Thyroid gland (tissue), 4 donors: ENCODE data around the gene CLDN11. TPM values are rescaled to one million over a fixed set of nuclear protein-coding genes. Genes with fewer than 3 reads are reported as not detected.

Experiments
- DNase-seq, 2 donors: peaks; one replicate each; pipeline ENCODE4 v3.0.0-alpha.2; 2019
- H3K27ac ChIP-seq, 3 donors: fragments of 200-600 bp; sonication (generic); 1 replicate in 2 of 3; 2 replicates in 1 of 3; pipeline ENCODE4 v1.5.1; 2016 to 2019; ENCODE audit warnings: mild to moderate bottlenecking in 1 of 3, moderate library complexity in 1 of 3
- H3K27me3 ChIP-seq: fragments of 200-600 bp; sonication (generic); one replicate; pipeline ENCODE4 v1.5.1; 2019
- H3K36me3 ChIP-seq, 2 donors: fragments of 200-600 bp; sonication (generic); one replicate each; pipeline ENCODE4 v1.5.1; 2016 to 2019
- H3K4me1 ChIP-seq, 2 donors: fragments of 200-600 bp; sonication (generic); one replicate each; pipeline ENCODE4 v1.5.1; 2017 to 2019
- H3K4me3 ChIP-seq, 3 donors: fragments of 200-600 bp; sonication (generic); replicated peaks in 1 of 3; 1 replicate in 2 of 3; 2 replicates in 1 of 3; pipeline ENCODE4 v1.5.1; 2016; ENCODE audit warnings: mild to moderate bottlenecking in 1 of 3
- H3K9me3 ChIP-seq: fragments of 200-600 bp; sonication (generic); one replicate; pipeline ENCODE4 v1.5.1; 2017
- POLR2A ChIP-seq, 2 donors: fragments of 450-650 bp; IDR thresholded peaks; one replicate each; pipeline ENCODE4 v1.6.1; 2017; ENCODE audit warnings: antibody characterized with exemption in 2 of 2, mild to moderate bottlenecking in 2 of 2, moderate library complexity in 1 of 2
- WGBS, 2 donors: methylation state at CpG; one replicate each; pipeline ENCODE4 v1.1.5; 2017; 5-methylcytosine and 5-hydroxymethylcytosine counted together
- intact Hi-C: fragments of 100-400 bp; cut with DNase I; formaldehyde crosslinking; loops from one replicate; pipeline ENCODE4 v1.15.1; 2023
- total RNA-seq, 4 donors: library from RNA; depleted of rRNA; stranded (reverse); fragments of >200 nt; gene quantifications; one replicate each; pipeline ENCODE4 v1.2.3, GENCODE V29; 2016
- TF ChIP-seq, protein P1 (sequence below), 6 experiments: fragments of 200-600 bp in 3 of 6; fragments of 450-650 bp in 3 of 6; sonication (generic) in 3 of 6; IDR thresholded peaks; one replicate each; pipeline ENCODE4 v1.5.1; 2016 to 2019; ENCODE audit warnings: antibody characterized with exemption in 6 of 6, mild to moderate bottlenecking in 2 of 6, inconsistent platforms in 1 of 6, moderate library complexity in 1 of 6

The CLDN11 gene
- total RNA-seq, 4 donors from 2014 or later, result 3.2 to 6.6 (median 4.6) TPM

DNA sequence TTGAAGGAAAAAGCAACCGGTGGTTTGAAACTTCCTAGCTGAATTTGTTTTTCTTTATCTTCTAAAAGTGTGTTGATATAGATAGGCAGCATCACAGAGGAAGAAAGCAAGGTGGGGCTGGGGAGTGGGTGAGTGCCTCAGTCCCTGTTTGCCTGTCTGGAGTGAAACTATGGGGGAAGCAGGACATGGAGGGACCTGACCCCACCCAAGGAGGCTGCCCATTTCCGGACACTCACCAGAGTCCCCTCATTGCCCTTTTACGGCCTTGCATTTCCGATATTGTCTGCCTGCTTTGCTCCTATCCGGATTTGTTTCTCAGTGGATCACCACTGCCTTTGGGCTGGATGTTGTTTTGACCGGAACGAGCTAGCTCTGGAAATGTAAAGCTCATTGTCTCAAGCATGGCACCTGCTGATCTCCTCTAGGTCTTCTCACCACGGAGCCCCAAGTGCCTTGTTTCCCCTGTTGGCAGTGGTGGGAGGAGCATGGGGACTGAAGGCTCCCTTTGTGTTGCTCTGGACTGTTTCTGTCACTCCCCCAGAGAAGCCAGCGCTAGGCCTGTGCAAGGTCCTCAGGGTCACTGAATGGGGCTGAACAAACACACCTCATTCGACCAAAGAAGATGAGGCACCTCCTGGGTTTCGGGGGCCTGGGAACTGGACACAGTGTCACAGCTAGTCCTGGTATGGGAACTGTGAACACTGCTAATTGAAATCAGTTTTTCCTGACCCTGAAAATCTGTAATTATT lies 7.0 kb downstream of the CLDN11 start:
- intact Hi-C loops, result no loop called here
- Histone ChIP-seq H3K9me3 (no peaks in the 10 kb centered on the region), H3K27me3 (no peaks in the 10 kb centered on the region), H3K36me3 (no peaks in the 10 kb centered on the region), H3K4me3 (no peak overlapping the region), H3K27ac (no peak overlapping the region), H3K4me1 (no peaks in the 10 kb centered on the region)
- DNase-seq, result no peak
- TF ChIP-seq POLR2A (IDR thresholded peaks at IDR 0.05), result no peak
- TF ChIP-seq, protein P1, sequence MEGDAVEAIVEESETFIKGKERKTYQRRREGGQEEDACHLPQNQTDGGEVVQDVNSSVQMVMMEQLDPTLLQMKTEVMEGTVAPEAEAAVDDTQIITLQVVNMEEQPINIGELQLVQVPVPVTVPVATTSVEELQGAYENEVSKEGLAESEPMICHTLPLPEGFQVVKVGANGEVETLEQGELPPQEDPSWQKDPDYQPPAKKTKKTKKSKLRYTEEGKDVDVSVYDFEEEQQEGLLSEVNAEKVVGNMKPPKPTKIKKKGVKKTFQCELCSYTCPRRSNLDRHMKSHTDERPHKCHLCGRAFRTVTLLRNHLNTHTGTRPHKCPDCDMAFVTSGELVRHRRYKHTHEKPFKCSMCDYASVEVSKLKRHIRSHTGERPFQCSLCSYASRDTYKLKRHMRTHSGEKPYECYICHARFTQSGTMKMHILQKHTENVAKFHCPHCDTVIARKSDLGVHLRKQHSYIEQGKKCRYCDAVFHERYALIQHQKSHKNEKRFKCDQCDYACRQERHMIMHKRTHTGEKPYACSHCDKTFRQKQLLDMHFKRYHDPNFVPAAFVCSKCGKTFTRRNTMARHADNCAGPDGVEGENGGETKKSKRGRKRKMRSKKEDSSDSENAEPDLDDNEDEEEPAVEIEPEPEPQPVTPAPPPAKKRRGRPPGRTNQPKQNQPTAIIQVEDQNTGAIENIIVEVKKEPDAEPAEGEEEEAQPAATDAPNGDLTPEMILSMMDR (IDR thresholded peaks at IDR 0.05), result no peak
- 62 to 73% methylated on average over 11 of the region's 11 CpGs for WGBS, 2 donors

DNA sequence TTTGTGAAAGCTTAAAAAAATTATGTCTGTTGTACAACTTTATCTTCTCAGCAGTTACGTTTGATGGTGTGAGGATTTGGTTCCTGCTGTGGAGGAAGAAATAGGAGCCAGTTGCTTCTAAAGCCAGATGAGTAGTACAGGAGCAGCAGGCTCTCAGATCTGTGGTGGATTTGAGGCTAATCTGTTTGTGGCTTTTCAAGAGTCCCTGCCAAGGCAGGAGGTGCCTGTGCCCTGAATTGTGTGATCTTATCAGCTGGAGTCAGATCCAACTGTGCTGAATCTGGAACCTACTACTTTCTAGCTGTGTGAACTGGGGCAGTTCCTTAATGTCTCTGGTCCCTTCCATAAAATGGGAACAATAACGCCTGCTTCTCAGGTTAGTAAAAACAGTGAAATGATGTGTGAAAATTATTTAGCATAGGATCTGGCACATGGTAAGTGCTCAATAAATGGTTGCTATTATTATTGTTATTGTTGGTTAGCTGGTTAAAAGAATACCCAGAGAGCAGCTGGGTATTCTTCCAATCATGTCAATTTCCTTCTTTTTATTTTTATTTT lies 7.7 kb downstream of the CLDN11 start:
- 94 to 95% methylated on average over 2 of the region's 2 CpGs for WGBS, 2 donors
- DNase-seq, result no peak
- H3K4me1 ChIP-seq, result no peaks in the 10 kb centered on the region
- H3K27me3 ChIP-seq, result no peaks in the 10 kb centered on the region
- intact Hi-C loops, result no loop called here
- no peaks in the 10 kb centered on the region for H3K9me3 ChIP-seq
- TF ChIP-seq, protein P1 (IDR thresholded peaks at IDR 0.05), result no peak
- TF ChIP-seq POLR2A (IDR thresholded peaks at IDR 0.05), result no peak
- no peak overlapping the region for H3K4me3 ChIP-seq
- H3K36me3 ChIP-seq, result no peaks in the 10 kb centered on the region
- H3K27ac ChIP-seq, result no peak overlapping the region

DNA sequence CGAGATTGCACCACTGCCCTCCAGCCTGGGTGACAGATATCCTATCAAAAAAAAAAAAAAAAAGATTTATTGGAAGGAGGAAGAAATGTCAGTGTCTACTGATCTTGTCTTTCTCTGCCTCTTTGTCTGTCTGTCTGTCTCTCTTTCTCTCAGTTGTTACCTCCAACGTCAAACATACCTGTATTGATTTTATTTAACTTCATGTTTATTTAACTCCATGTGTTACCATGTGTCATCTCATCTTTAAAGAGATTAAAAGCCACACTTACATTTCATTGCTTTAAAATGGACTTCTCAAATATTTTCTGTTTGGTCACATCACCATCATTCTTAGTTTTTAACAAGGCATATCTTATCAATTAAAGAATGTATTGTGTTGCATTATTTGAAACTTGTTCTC lies 9.4 kb downstream of the CLDN11 start:
- intact Hi-C loops, result no loop called here
- Histone ChIP-seq H3K9me3 (no peaks in the 10 kb centered on the region), H3K4me1 (no peaks in the 10 kb centered on the region), H3K27me3 (no peaks in the 10 kb centered on the region), H3K27ac (no peak overlapping the region), H3K4me3 (no peak overlapping the region), H3K36me3 (no peaks in the 10 kb centered on the region)
- WGBS, 2 donors, result 81 to 86% methylated on average over 2 of the region's 2 CpGs
- no peak for TF ChIP-seq POLR2A (IDR thresholded peaks at IDR 0.05)
- no peak for DNase-seq

DNA sequence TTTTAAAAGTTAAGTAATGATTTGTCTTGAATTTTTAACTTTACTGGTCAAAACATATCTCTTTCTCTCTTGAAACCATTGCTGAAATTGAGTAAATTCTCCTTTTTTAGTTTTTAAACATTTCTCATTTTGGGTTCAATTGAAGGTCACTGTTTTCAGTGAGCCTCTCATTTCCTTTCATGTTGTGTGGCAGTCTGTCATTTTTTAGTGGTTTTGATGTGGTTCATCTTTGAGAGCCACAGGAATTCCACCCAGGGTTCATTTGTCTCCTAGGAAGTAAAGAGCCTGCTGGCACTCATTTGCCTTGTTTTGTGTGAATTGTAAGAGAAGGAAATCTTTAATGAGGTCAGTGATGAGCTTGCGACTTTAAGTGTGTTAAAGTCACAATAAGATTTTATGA lies 10.4 kb downstream of the CLDN11 start:
- no peaks in the 10 kb centered on the region for H3K9me3 ChIP-seq
- H3K36me3 ChIP-seq, result no peaks in the 10 kb centered on the region
- no peak overlapping the region for H3K4me3 ChIP-seq
- no peak for DNase-seq
- H3K4me1 ChIP-seq, result no peaks in the 10 kb centered on the region
- TF ChIP-seq, protein P1 (IDR thresholded peaks at IDR 0.05), result no peak
- no peak for TF ChIP-seq POLR2A (IDR thresholded peaks at IDR 0.05)
- H3K27ac ChIP-seq, result no peak overlapping the region
- no peaks in the 10 kb centered on the region for H3K27me3 ChIP-seq
- intact Hi-C loops, result no loop called here
- WGBS, 2 donors, result 89 to 92% methylated on average over 1 of the region's 1 CpG

DNA sequence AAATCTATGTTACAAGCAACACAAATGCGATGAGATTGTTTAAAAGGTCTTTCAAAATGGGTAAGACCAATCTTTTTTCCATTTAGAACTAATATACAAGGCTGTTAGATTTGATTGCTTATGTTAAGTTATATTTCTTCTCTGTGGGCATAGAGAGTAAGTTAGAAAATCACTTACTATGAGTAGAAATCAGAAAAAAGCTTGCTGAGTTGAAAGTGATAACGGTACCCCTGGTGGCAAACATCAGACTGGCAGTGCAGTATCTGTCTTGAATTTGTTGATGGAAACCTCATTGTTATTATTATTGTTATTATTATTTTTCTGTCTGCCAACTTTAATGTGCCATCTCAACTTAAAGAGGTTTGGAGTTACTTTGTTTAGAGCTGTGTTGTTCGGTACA lies 12.4 kb downstream of the CLDN11 start:
- Histone ChIP-seq H3K27me3 (no peaks in the 10 kb centered on the region), H3K4me1 (no peaks in the 10 kb centered on the region), H3K9me3 (no peaks in the 10 kb centered on the region), H3K4me3 (no peak overlapping the region), H3K36me3 (no peaks in the 10 kb centered on the region), H3K27ac (no peak overlapping the region)
- intact Hi-C loops, result no loop called here
- DNase-seq, result no peak
- TF ChIP-seq POLR2A (IDR thresholded peaks at IDR 0.05), result no peak
- WGBS, 2 donors, result 95 to 97% methylated on average over 3 of the region's 3 CpGs

DNA sequence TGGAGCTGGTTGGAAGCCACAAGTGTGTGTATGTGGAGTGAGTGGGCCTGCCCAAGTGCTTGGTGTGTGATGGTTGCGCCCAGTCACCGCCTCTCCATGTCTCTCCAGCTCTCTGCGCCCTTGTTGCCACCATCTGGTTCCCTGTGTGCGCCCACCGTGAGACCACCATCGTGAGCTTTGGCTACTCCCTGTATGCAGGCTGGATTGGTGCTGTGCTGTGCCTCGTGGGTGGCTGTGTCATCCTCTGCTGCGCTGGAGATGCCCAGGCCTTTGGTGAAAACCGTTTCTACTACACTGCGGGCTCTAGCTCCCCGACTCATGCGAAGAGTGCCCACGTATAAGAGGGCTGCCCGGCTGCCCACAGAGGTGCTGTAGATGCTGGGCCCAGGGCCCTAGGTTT lies 13.7 kb downstream of the CLDN11 start:
- Histone ChIP-seq H3K4me3 (no peak overlapping the region), H3K27ac (no peak overlapping the region), H3K4me1 (no peaks in the 10 kb centered on the region), H3K27me3 (no peaks in the 10 kb centered on the region), H3K36me3 (no peaks in the 10 kb centered on the region), H3K9me3 (no peaks in the 10 kb centered on the region)
- 95 to 97% methylated on average over 11 to 14 of the region's 14 CpGs for WGBS, 2 donors
- intact Hi-C loops, result no loop called here
- TF ChIP-seq, protein P1 (IDR thresholded peaks at IDR 0.05), result no peak
- no peak for TF ChIP-seq POLR2A (IDR thresholded peaks at IDR 0.05)
- DNase-seq, result no peak
